ENCODE results near the gene C8A. TPM values are rescaled to one million over a fixed set of nuclear protein-coding genes. Genes with fewer than 3 reads are reported as not detected.

Gene C8A
- total RNA-seq, 1 donor from 2014 or later = not detected

- peaks cover 16% of the 10 kb centered on the region for H3K4me1 Mint-ChIP-seq
Measured at GRCh38 chr1:56816264-56816663, 38.3 kb upstream of the C8A start.

GRCh38 chr1:56816909-56817308 is 37.7 kb upstream of the C8A start:
- no peak for DNase-seq (ENCODE audit: low read depth, low spot score)
- Mint-ChIP-seq H3K27ac (ENCODE audit: unreplicated experiment) (peak overlapping the region; percentile 3), H3K36me3 (ENCODE audit: low read depth) (no peaks in the 10 kb centered on the region), H3K27me3 (ENCODE audit: low read depth) (peaks cover 14% of the 10 kb centered on the region), H3K4me1 (peaks cover 16% of the 10 kb centered on the region), H3K4me3 (no peak overlapping the region), H3K9me3 (peaks cover 8% of the 10 kb centered on the region)
- no peak for TF ChIP-seq CTCF (conservative IDR thresholded peaks at IDR 0.05)

More at GRCh38 chr1:56816264-56816663, 38.3 kb upstream of the C8A start:
- H3K4me3 Mint-ChIP-seq = no peak overlapping the region
- H3K27ac Mint-ChIP-seq (ENCODE audit: unreplicated experiment) = no peak overlapping the region
- peaks cover 11% of the 10 kb centered on the region for H3K27me3 Mint-ChIP-seq (ENCODE audit: low read depth)
- no peak for TF ChIP-seq CTCF (conservative IDR thresholded peaks at IDR 0.05)
- peaks cover 8% of the 10 kb centered on the region for H3K9me3 Mint-ChIP-seq
- H3K36me3 Mint-ChIP-seq (ENCODE audit: low read depth) = no peaks in the 10 kb centered on the region
- no peak for DNase-seq (ENCODE audit: low read depth, low spot score)

- no peak for TF ChIP-seq CTCF (conservative IDR thresholded peaks at IDR 0.05)
- DNase-seq (ENCODE audit: low read depth, low spot score) = no peak
- Mint-ChIP-seq H3K36me3 (ENCODE audit: low read depth) (no peaks in the 10 kb centered on the region), H3K27me3 (ENCODE audit: low read depth) (peaks cover 21% of the 10 kb centered on the region), H3K4me3 (no peak overlapping the region), H3K27ac (ENCODE audit: unreplicated experiment) (no peak overlapping the region), H3K4me1 (peaks cover 16% of the 10 kb centered on the region), H3K9me3 (peaks cover 8% of the 10 kb centered on the region)
Measured at GRCh38 chr1:56817716-56818463, 36.7 kb upstream of the C8A start.

GRCh38 chr1:56819387-56819899 is 35.2 kb upstream of the C8A start, which contains the start of gene FYB2:
TSS of gene FYB2 (minus strand) at chr1:56819404. CDS start at chr1:56819290, 114 bp downstream.
- no peak for DNase-seq (ENCODE audit: low read depth, low spot score)
- Mint-ChIP-seq H3K4me1 (peaks cover 16% of the 10 kb centered on the region), H3K27ac (ENCODE audit: unreplicated experiment) (no peak within 1 kb of the TSS), H3K4me3 (no peak within 1 kb of the TSS), H3K27me3 (ENCODE audit: low read depth) (peaks cover 29% of the 10 kb centered on the region), H3K36me3 (ENCODE audit: low read depth) (no peaks in the 10 kb centered on the region), H3K9me3 (peaks cover 5% of the 10 kb centered on the region)
- no peak for TF ChIP-seq CTCF (conservative IDR thresholded peaks at IDR 0.05)

GRCh38 chr1:56820755-56821461 is 33.7 kb upstream of the C8A start:
- Mint-ChIP-seq H3K4me1 (peaks cover 21% of the 10 kb centered on the region), H3K27me3 (ENCODE audit: low read depth) (peaks cover 38% of the 10 kb centered on the region), H3K36me3 (ENCODE audit: low read depth) (no peaks in the 10 kb centered on the region), H3K9me3 (peaks cover 6% of the 10 kb centered on the region), H3K4me3 (no peak overlapping the region), H3K27ac (ENCODE audit: unreplicated experiment) (no peak overlapping the region)
- TF ChIP-seq CTCF (conservative IDR thresholded peaks at IDR 0.05) = peak; percentile 97
- peak; percentile 95 for DNase-seq (ENCODE audit: low read depth, low spot score)

All from neural crest cell (in vitro differentiated cells).